ENCODE data around the gene PALLD.

DNA sequence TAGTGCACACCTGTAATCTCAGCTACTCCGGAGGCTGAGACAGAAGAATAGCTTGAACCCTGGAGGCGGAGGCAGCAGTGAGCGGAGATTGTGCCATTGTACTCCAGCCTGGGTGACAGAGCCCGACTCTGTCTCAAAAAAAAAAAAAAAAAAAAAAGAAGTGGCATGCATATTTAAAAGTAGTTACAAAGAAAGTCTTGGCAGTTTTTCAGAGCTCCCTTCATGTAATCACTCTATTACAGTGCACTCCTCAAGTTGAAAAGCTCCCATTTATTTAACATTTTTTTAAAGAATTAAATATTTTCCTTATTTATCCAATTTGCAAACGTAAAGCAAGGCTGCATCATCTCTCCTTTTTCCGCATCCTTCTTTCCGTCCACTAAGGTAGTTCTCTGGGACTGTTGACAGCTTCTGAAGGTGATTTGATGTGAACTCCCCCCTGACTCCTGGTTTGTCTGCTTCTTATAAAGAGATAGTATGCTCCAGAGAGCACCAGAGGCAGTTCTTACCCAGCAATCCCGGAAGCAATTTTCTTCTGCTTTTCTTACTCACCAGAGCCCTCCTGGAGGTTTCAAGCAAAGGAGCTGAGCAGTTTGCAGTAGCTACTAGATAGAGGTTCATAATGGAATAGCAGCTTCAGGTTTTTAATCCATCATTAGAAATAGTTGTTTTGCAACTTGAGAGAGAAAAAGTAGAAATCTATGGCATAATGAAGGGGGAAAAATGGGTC lies 151.0 kb downstream of the PALLD start:
- TF ChIP-seq, protein P1, sequence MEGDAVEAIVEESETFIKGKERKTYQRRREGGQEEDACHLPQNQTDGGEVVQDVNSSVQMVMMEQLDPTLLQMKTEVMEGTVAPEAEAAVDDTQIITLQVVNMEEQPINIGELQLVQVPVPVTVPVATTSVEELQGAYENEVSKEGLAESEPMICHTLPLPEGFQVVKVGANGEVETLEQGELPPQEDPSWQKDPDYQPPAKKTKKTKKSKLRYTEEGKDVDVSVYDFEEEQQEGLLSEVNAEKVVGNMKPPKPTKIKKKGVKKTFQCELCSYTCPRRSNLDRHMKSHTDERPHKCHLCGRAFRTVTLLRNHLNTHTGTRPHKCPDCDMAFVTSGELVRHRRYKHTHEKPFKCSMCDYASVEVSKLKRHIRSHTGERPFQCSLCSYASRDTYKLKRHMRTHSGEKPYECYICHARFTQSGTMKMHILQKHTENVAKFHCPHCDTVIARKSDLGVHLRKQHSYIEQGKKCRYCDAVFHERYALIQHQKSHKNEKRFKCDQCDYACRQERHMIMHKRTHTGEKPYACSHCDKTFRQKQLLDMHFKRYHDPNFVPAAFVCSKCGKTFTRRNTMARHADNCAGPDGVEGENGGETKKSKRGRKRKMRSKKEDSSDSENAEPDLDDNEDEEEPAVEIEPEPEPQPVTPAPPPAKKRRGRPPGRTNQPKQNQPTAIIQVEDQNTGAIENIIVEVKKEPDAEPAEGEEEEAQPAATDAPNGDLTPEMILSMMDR (IDR thresholded peaks at IDR 0.05) = no peak
- no peak for TF ChIP-seq POLR2A (IDR thresholded peaks at IDR 0.05)

Data from testis (tissue), 2 donors.